ENCODE results near the gene ATP1A3.

The ATP1A3 gene

GRCh38 chr19:41984961-41985360 lies 9.1 kb downstream of the ATP1A3 start:
- no peak for DNase-seq

GRCh38 chr19:41981724-41982123 lies 12.3 kb downstream of the ATP1A3 start:
- no peak for DNase-seq

GRCh38 chr19:41978470-41978869 lies 15.6 kb downstream of the ATP1A3 start:
- no peak for DNase-seq

- no peak for DNase-seq
Observed at GRCh38 chr19:41977916-41978315, 16.1 kb downstream of the ATP1A3 start.

GRCh38 chr19:41974652-41975051 lies 19.4 kb downstream of the ATP1A3 start:
- DNase-seq = no peak

GRCh38 chr19:41971363-41971762 lies 22.7 kb downstream of the ATP1A3 start:
- no peak for DNase-seq

- no peak for DNase-seq
Observed at GRCh38 chr19:41969772-41970458, 24.1 kb downstream of the ATP1A3 start.

GRCh38 chr19:41968751-41969595 lies 25.1 kb downstream of the ATP1A3 start:
- DNase-seq = no peak

- no peak for DNase-seq
Observed at GRCh38 chr19:41967054-41967783, 26.8 kb downstream of the ATP1A3 start.

- DNase-seq = no peak
Observed at GRCh38 chr19:41965106-41965505, 28.9 kb downstream of the ATP1A3 start.

GRCh38 chr19:41960973-41961372 lies 33.1 kb downstream of the ATP1A3 start:
- no peak for DNase-seq

- peak; percentile 100 for DNase-seq
Observed at GRCh38 chr19:41959056-41960053, 34.7 kb downstream of the ATP1A3 start, which contains the start of gene RABAC1. RABAC1 (minus strand) TSS chr19:41959321; CDS start chr19:41959292, 29 bp downstream.

- peak; percentile 95 for DNase-seq
Observed at GRCh38 chr19:41958367-41959055, 35.5 kb downstream of the ATP1A3 start.

GRCh38 chr19:41957838-41958366 lies 36.1 kb downstream of the ATP1A3 start:
- DNase-seq = peak; percentile 92

GRCh38 chr19:41957161-41957837 lies 36.7 kb downstream of the ATP1A3 start:
- no peak for DNase-seq

- no peak for DNase-seq
Observed at GRCh38 chr19:41956621-41957020, 37.4 kb downstream of the ATP1A3 start.

- no peak for DNase-seq
Observed at GRCh38 chr19:41955521-41955920, 38.5 kb downstream of the ATP1A3 start.

- DNase-seq = peak; percentile 89
Observed at GRCh38 chr19:41951686-41952172, 42.3 kb downstream of the ATP1A3 start.

GRCh38 chr19:41947091-41947490 lies 46.9 kb downstream of the ATP1A3 start:
- DNase-seq = no peak

GRCh38 chr19:41945135-41945766 lies 48.8 kb downstream of the ATP1A3 start:
- DNase-seq = no peak
